Vagina (tissue), 2 donors: ENCODE results near the gene AK9.

ENCODE experiments used
- CTCF ChIP-seq, 3 experiments: fragments of 450-650 bp in 2 of 3; fragments of 200-600 bp in 1 of 3; sonication (generic) in 1 of 3; IDR thresholded peaks; one replicate each; pipeline ENCODE4 v1.5.1; 2017 to 2019; ENCODE audit warnings: antibody characterized with exemption in 3 of 3, mild to moderate bottlenecking in 2 of 3, moderate library complexity in 2 of 3
- POLR2AphosphoS5 ChIP-seq, 2 donors: sonication (generic); formaldehyde crosslinking; IDR thresholded peaks; one replicate each; pipeline ENCODE4 v1.9.0; 2017; ENCODE audit warnings: antibody characterized with exemption in 2 of 2, mild to moderate bottlenecking in 2 of 2, low read depth in 1 of 2; ENCODE audit not compliant: insufficient read depth in 1 of 2

- TF ChIP-seq CTCF (IDR thresholded peaks at IDR 0.05) (no peak), POLR2AphosphoS5 (IDR thresholded peaks at IDR 0.05; ENCODE audit: insufficient read depth in 1 of 2, low read depth in 1 of 2) (no peak)
Measured at GRCh38 chr6:109510358-109510757, 180.6 kb downstream of the AK9 start.
